Gastroesophageal sphincter (tissue), 4 donors: Measurements from ENCODE around the gene NGB. TPM values are rescaled to one million over a fixed set of nuclear protein-coding genes. Genes with fewer than 3 reads are reported as not detected.
"Not testable (repeated sequence)": the region's sequence is repeated elsewhere in the genome, so short reads cannot be mapped to it uniquely, and the experiment has no call there.

Experiments used
- ATAC-seq: fragments of 150-250 bp; one replicate; pipeline ENCODE4 v1.9.1; 2016; ENCODE audit warnings: mild to moderate bottlenecking, moderate library complexity
- H3K27ac ChIP-seq, 4 donors: fragments of 200-600 bp; sonication (generic) in 3 of 4; 1 replicate in 3 of 4; 2 replicates in 1 of 4; pipeline ENCODE4 v1.5.1; 2016 to 2019
- H3K27me3 ChIP-seq: fragments of 200-600 bp; sonication (generic); one replicate; pipeline ENCODE4 v1.5.1; 2019
- H3K36me3 ChIP-seq, 2 donors: fragments of 200-600 bp; sonication (generic); one replicate each; pipeline ENCODE4 v1.5.1; 2019; ENCODE audit warnings: control low read depth in 1 of 2
- H3K4me1 ChIP-seq, 3 donors: fragments of 200-600 bp; sonication (generic); 1 replicate in 2 of 3; 2 replicates in 1 of 3; pipeline ENCODE4 v1.5.1; 2016 to 2019; ENCODE audit warnings: control low read depth in 2 of 3
- H3K4me3 ChIP-seq, 2 donors: fragments of 200-600 bp; sonication (generic); one replicate each; pipeline ENCODE4 v1.5.1; 2019; ENCODE audit warnings: mild to moderate bottlenecking in 1 of 2, moderate library complexity in 1 of 2
- H3K9me3 ChIP-seq, 3 donors: fragments of 200-600 bp; sonication (generic); one replicate each; pipeline ENCODE4 v1.5.1; 2017 to 2019; ENCODE audit warnings: control low read depth in 2 of 3
- EP300 ChIP-seq: sonication (generic); formaldehyde crosslinking; IDR thresholded peaks from one replicate; pipeline ENCODE4 v1.6.1; 2017; ENCODE audit warnings: antibody characterized with exemption, mild to moderate bottlenecking
- POLR2A ChIP-seq, 2 donors: fragments of 450-650 bp; IDR thresholded peaks; one replicate each; pipeline ENCODE4 v1.6.1; 2017; ENCODE audit warnings: antibody characterized with exemption in 2 of 2, mild to moderate bottlenecking in 2 of 2, moderate library complexity in 1 of 2
- POLR2AphosphoS5 ChIP-seq: sonication (generic); formaldehyde crosslinking; IDR thresholded peaks from one replicate; pipeline ENCODE4 v1.6.1; 2017; ENCODE audit warnings: antibody characterized with exemption
- WGBS, 2 donors: methylation state at CpG; one replicate each; pipeline ENCODE4 v1.1.5; 2018; ENCODE audit warnings: low coverage in 1 of 2; 5-methylcytosine and 5-hydroxymethylcytosine counted together
- total RNA-seq, 4 donors: library from RNA; depleted of rRNA; stranded (reverse); fragments of >200 nt; gene quantifications; one replicate each; pipeline ENCODE4 v1.1.0, GENCODE V29; 2016
- TF ChIP-seq, protein P1 (sequence below), 4 experiments: fragments of 200-600 bp in 2 of 4; fragments of 450-650 bp in 2 of 4; sonication (generic) in 1 of 4; IDR thresholded peaks; one replicate each; pipeline ENCODE4 v1.5.1; 2017 to 2019; ENCODE audit warnings: antibody characterized with exemption in 4 of 4, mild to moderate bottlenecking in 2 of 4, moderate library complexity in 2 of 4

The NGB gene, protein sequence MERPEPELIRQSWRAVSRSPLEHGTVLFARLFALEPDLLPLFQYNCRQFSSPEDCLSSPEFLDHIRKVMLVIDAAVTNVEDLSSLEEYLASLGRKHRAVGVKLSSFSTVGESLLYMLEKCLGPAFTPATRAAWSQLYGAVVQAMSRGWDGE
- 1 to 10 TPM in 2 of 4 donors, under 1 TPM in 1, not detected in 1; 0.27 to 2.0 (median 1.2) TPM for total RNA-seq

DNA sequence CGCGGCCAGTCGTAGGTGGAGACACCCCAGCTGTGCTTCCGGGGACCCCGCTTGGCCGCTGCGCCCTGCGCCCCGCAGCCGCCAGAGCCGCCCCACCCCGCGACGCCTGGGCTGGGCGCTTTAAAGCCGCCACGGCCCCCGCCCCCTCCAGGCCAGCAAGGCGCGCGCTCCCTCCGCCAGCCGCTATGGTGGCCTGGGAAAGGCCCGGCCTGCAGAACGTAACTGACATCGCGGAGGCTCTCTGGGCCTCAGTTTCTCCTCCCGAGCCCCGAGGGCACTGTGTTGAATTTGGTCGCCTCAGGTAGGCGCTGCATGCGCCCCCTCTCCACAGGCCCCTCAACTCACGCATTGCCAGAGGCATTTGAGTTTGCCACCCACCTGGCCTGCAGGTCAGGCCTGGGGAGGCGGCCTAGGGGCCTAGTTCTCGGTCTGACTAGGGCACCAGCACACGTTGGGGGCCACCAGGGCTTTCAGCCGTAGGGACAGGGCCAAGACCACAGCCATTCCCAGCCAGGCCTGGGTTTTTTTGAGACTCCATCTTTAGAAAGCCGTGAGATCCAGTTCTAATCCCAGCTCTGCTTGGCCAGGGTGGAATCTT, at the start of gene NGB:
NGB (minus strand) TSS at position 94 of the 598 bp plus-strand sequence. CDS start 269 bp downstream, outside the sequence.
- 34% methylated on average over 4 of the region's 38 CpGs; no CpG with 5 or more reads in 1 of the 2 donors for WGBS, 2 donors
- Histone ChIP-seq H3K4me3 (no peak within 1 kb of the TSS), H3K27me3 (peaks cover 81% of the 10 kb centered on the region), H3K36me3 (peaks cover 0 to 17% of the 10 kb centered on the region in 2 donors), H3K9me3 (peaks cover 0 to 31% (median 0%) of the 10 kb centered on the region in 3 donors), H3K27ac (no peak within 1 kb of the TSS), H3K4me1 (peaks cover 0 to 12% (median 0%) of the 10 kb centered on the region in 3 donors)
- no peak for TF ChIP-seq EP300
- TF ChIP-seq POLR2AphosphoS5, result no peak
- TF ChIP-seq, protein P1, sequence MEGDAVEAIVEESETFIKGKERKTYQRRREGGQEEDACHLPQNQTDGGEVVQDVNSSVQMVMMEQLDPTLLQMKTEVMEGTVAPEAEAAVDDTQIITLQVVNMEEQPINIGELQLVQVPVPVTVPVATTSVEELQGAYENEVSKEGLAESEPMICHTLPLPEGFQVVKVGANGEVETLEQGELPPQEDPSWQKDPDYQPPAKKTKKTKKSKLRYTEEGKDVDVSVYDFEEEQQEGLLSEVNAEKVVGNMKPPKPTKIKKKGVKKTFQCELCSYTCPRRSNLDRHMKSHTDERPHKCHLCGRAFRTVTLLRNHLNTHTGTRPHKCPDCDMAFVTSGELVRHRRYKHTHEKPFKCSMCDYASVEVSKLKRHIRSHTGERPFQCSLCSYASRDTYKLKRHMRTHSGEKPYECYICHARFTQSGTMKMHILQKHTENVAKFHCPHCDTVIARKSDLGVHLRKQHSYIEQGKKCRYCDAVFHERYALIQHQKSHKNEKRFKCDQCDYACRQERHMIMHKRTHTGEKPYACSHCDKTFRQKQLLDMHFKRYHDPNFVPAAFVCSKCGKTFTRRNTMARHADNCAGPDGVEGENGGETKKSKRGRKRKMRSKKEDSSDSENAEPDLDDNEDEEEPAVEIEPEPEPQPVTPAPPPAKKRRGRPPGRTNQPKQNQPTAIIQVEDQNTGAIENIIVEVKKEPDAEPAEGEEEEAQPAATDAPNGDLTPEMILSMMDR (IDR thresholded peaks at IDR 0.05), result no peak
- no peak for TF ChIP-seq POLR2A (IDR thresholded peaks at IDR 0.05)
- no peak for ATAC-seq

DNA sequence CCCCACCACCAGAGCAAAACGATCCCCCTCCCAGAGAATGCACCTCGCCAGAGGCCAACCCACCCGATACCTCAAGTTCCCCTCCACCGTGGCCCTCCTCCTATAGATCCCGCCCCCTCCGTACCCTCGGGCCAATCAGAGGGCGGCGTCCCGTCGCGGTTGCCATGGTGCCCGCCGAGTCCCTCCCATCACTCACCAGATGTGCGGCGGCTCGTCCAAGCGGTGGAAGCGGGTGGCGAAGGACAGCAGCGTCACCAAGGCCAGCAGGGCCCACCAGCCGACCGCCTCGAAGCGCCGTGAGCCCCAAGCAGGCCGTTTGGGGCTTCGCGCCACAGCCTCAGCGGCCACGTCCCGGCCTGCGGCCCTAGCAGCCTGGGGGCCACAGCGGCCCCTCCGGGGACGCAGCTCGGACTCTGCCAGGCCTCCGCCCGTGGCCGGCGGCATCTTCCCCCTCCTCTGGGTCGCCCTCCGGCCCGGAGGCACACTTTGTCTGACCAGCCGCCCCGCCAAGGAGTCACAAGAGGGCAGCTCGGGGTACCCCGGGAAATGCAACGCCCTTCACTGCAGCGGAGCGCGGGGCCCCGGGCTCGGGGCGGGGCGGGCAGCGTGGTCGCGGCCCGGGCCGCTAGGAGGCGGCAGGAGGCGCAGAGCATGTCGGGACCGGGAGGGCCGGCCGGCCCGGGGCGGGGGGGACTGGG, 49.4 kb upstream of the NGB start, which contains the start of gene POMT2:
POMT2 (minus strand) TSS at position 646 of the 698 bp plus-strand sequence; CDS start at position 444, 202 bp downstream.
- peak; percentile 75 for ATAC-seq
- Histone ChIP-seq H3K9me3 (no peaks in the 10 kb centered on the region), H3K4me1 (peaks cover 0 to 51% (median 10%) of the 10 kb centered on the region in 3 donors), H3K36me3 (no peaks in the 10 kb centered on the region), H3K27me3 (no peaks in the 10 kb centered on the region), H3K4me3 (peak within 1 kb of the TSS; percentile 66 to 100), H3K27ac (peak within 1 kb of the TSS; percentile 92 to 97 (median 96))
- WGBS, 2 donors, result no CpG with 5 or more reads among the region's 69 CpGs
- TF ChIP-seq, protein P1 (IDR thresholded peaks at IDR 0.05), result peak in 3 of 4 experiments; percentile 65 to 78 (median 71)
- peak; percentile 22 to 32 for TF ChIP-seq POLR2A (IDR thresholded peaks at IDR 0.05)
- peak; percentile 63 for TF ChIP-seq POLR2AphosphoS5
- TF ChIP-seq EP300, result no peak

DNA sequence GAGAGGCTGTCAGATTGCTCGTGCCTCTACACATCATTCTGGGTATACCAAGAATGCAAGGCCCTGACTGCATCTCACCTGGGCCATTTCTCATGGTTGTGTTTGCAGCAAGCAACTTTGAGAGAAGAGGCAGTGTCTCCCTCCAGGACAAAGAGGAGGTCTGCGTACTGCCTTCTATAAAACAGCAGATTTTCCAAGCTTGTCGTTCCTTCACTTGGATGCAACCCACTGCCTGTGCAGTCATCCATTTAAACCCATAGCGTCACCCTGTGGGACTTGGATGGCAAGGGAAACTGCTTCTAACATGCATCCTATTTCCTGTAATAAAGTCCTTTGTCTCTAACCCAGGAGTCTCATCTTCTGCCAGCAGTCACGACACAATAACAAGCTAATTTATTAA, 48.4 kb upstream of the NGB start:
- TF ChIP-seq, protein P1 (IDR thresholded peaks at IDR 0.05), result no peak
- no peak for TF ChIP-seq POLR2A (IDR thresholded peaks at IDR 0.05)
- no peak for TF ChIP-seq EP300
- no peak for TF ChIP-seq POLR2AphosphoS5
- Histone ChIP-seq H3K4me3 (no peak overlapping the region), H3K36me3 (no peaks in the 10 kb centered on the region), H3K27ac (no peak overlapping the region), H3K27me3 (no peaks in the 10 kb centered on the region), H3K4me1 (peaks cover 0 to 60% (median 10%) of the 10 kb centered on the region in 3 donors), H3K9me3 (no peaks in the 10 kb centered on the region)
- 20 to 31% methylated on average over 2 to 5 of the region's 5 CpGs for WGBS, 2 donors
- ATAC-seq, result no peak

DNA sequence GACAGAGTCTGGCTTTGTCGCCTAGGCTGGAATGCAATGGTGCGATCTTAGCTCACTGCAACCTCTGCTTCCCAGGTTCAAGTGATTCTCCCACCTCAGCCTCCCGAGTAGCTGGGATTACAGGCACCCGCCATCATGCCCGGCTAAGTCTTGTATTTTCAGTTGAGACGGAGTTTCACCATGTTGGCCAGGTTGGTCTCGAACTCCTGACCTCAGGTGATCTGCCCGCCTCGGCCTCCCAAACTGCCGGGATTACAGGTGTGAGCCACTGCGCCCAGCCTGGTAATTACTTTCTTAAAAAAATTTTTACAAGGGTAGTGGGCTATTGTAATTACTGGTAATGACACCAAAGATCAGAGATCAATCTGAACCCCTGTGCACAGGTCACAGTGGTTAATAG, 47.8 kb upstream of the NGB start:
- not testable (repeated sequence) for H3K27me3 ChIP-seq, ATAC-seq, H3K27ac ChIP-seq, H3K9me3 ChIP-seq, H3K4me3 ChIP-seq, H3K36me3 ChIP-seq
- WGBS, 2 donors, result 67 to 100% methylated on average over 1 of the region's 11 CpGs
- peaks cover 0 to 67% (median 14%) of the 10 kb centered on the region in 3 donors for H3K4me1 ChIP-seq

DNA sequence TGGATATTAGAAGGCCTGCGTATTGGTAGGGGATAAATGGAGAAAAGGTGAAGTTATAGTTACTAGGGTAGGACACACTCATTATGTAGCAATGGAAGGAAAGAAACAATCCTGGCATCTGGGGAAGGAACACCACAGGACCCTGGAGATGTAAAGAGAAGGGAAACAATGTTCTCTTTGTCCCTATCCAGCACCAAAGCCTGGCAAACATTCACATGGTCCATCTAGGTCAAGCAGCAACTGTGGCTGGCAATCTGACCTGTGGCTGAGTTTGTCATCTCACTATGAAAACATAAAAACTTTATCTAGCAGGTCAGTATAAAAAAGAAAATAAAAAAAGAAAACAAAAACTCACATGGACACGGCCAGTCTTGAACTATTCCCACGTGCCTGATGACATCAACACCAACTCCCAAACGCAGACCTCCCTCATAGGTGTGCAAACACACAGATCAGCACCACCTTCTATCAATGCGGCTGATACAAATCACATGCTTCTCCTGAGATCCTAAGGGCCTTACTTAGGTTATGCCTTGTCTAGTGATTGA, 47.1 kb upstream of the NGB start:
- 65 to 79% methylated on average over 5 of the region's 5 CpGs for WGBS, 2 donors
- Histone ChIP-seq H3K27ac (no peak overlapping the region), H3K4me1 (peaks cover 0 to 70% (median 16%) of the 10 kb centered on the region in 3 donors), H3K9me3 (no peaks in the 10 kb centered on the region), H3K27me3 (no peaks in the 10 kb centered on the region), H3K4me3 (no peak overlapping the region), H3K36me3 (no peaks in the 10 kb centered on the region)
- ATAC-seq, result no peak
- TF ChIP-seq POLR2A (IDR thresholded peaks at IDR 0.05), result no peak
- TF ChIP-seq EP300, result no peak
- TF ChIP-seq, protein P1 (IDR thresholded peaks at IDR 0.05), result no peak
- no peak for TF ChIP-seq POLR2AphosphoS5
